CD4-positive, alpha-beta T cell (primary cell): Measurements from ENCODE around the gene TMEM50A. TPM values are rescaled to one million over a fixed set of nuclear protein-coding genes. Genes with fewer than 3 reads are reported as not detected.

Experiments
- ATAC-seq: fragments of 200-7000 bp; cut with Tn5 transposase; one replicate; pipeline ENCODE4 v1.10.0; 2022; ENCODE audit warnings: mild to moderate bottlenecking; ENCODE audit not compliant: poor library complexity
- CTCF ChIA-PET: fragments of 350-600 bp; sonication (Branson Sonifier 250); formaldehyde crosslinking; loops from one replicate; lab custom pipeline; 2021; ENCODE audit warnings: antibody characterized with exemption, inconsistent platforms; lab: Charles Lee
- POLR2A ChIA-PET: fragments of 350-600 bp; sonication (Branson Sonifier 250); formaldehyde crosslinking; loops from one replicate; lab custom pipeline; 2021; ENCODE audit warnings: antibody characterized with exemption, inconsistent platforms; lab: Charles Lee
- DNase-seq, 14 experiments: peaks; one replicate each; pipeline ENCODE4 v3.0.0-alpha.2; 2013 to 2020; ENCODE audit warnings: mixed read lengths in 2 of 14
- H3K27ac ChIP-seq, 2 donors: one replicate each; pipeline versions ENCODE4 v1.5.1 to v1.7.0; 2013; ENCODE audit warnings: low read length in 2 of 2, low read depth in 1 of 2, mild to moderate bottlenecking in 1 of 2
- H3K27me3 ChIP-seq, 2 experiments: 1 replicate in 1 of 2; 2 replicates in 1 of 2; pipeline versions ENCODE4 v1.6.1 to v1.7.0; 2013; ENCODE audit warnings: low read length in 2 of 2, control low read depth in 1 of 2, mild to moderate bottlenecking in 1 of 2, moderate library complexity in 1 of 2; ENCODE audit not compliant: insufficient read depth in 2 of 2, control insufficient read depth in 1 of 2
- H3K36me3 ChIP-seq: one replicate; pipeline ENCODE4 v1.6.1; 2013; ENCODE audit warnings: low read length, control low read depth; ENCODE audit not compliant: insufficient read depth
- H3K4me1 ChIP-seq: one replicate; pipeline ENCODE4 v1.6.1; 2013; ENCODE audit warnings: low read length, control low read depth; ENCODE audit not compliant: insufficient read depth
- H3K4me3 ChIP-seq: one replicate; pipeline ENCODE4 v1.5.1; 2013; ENCODE audit warnings: mild to moderate bottlenecking, low read length, moderate library complexity
- H3K9me3 ChIP-seq, 2 experiments: 1 replicate in 1 of 2; 2 replicates in 1 of 2; pipeline versions ENCODE4 v1.6.1 to v1.7.0; 2013; ENCODE audit warnings: low read length in 2 of 2, mild to moderate bottlenecking in 2 of 2, control low read depth in 1 of 2, moderate library complexity in 1 of 2; ENCODE audit not compliant: control insufficient read depth in 1 of 2, insufficient read depth in 1 of 2
- H3K27ac Mint-ChIP-seq: one replicate; pipeline ENCODE4 v1.8.0; 2020; ENCODE audit warnings: mixed read lengths
- H3K27me3 Mint-ChIP-seq: one replicate; pipeline ENCODE4 v1.8.0; 2021; ENCODE audit warnings: mixed read lengths
- H3K36me3 Mint-ChIP-seq: one replicate; pipeline ENCODE4 v1.8.0; 2021; ENCODE audit warnings: low read depth, mixed read lengths
- H3K4me1 Mint-ChIP-seq: one replicate; pipeline ENCODE4 v1.8.0; 2021; ENCODE audit warnings: low read depth, mixed read lengths
- H3K4me3 Mint-ChIP-seq: one replicate; pipeline ENCODE4 v1.8.0; 2020; ENCODE audit warnings: mild to moderate bottlenecking, mixed read lengths
- H3K9me3 Mint-ChIP-seq: one replicate; pipeline ENCODE4 v1.8.0; 2020; ENCODE audit warnings: mixed read lengths
- intact Hi-C, 2 experiments: fragments of 100-400 bp; cut with DNase I in 1 of 2; cut with micrococcal nuclease in 1 of 2; formaldehyde crosslinking; loops; one replicate each; pipeline versions ENCODE4 v1.15.1 to v1.9.0; 2023 to 2025; cut with DNase I, micrococcal nuclease
- total RNA-seq, 174 experiments: library from RNA in 2 of 174; stranded (reverse) in 2 of 174; gene quantifications; one replicate each; pipeline ENCODE4 v1.2.3 and lab custom pipeline; 2021 to 2026
- TF ChIP-seq, protein P1 (sequence below): fragments of 200-600 bp; IDR thresholded peaks from one replicate; pipeline ENCODE4 v1.8.0; 2022; ENCODE audit warnings: antibody characterized with exemption, mild to moderate bottlenecking

The TMEM50A gene
- total RNA-seq, 2 experiments from 2014 or later, result 82.6 to 83.1 TPM

DNA sequence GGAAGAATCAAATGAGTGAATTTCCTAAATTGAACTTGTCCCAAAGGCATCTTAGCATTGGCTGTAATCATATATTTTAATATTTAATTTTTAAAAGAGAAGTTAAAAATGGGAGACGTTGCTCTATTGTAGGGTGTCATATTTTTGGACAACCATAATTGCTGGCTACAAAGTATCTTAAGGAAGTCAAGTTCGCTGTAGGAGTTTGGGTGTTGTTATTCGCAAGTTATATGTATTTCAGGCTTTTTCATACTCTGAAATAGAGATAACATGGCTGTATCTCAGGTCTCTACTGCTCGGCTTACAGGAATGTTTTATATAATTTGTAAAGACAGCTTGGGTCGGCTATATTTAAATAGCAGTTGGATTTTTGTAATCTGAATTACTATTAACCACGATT, 852 bp downstream of the TMEM50A start:
- H3K4me1 ChIP-seq, result peaks cover 12% of the 10 kb centered on the region
- POLR2A ChIA-PET, result interaction anchor here (0.7 to 3.1 kb wide), 4 partner anchors 92 to 179 kb away, joined by 3 to 15 read pairs (median 3); partner anchors contain the start of genes RSRP1 and SYF2
- peak overlapping the region; percentile 68 for H3K4me3 ChIP-seq
- DNase-seq (no peak), ATAC-seq (no peak)
- H3K27me3 Mint-ChIP-seq, result no peaks in the 10 kb centered on the region
- no peaks in the 10 kb centered on the region for H3K9me3 ChIP-seq
- H3K4me1 Mint-ChIP-seq, result peaks cover 45% of the 10 kb centered on the region
- peaks cover 50% of the 10 kb centered on the region for H3K36me3 Mint-ChIP-seq
- peak overlapping the region; percentile 83 to 97 for H3K27ac ChIP-seq
- no peaks in the 10 kb centered on the region for H3K9me3 Mint-ChIP-seq
- peak overlapping the region; percentile 98 for H3K4me3 Mint-ChIP-seq
- TF ChIP-seq, protein P1, sequence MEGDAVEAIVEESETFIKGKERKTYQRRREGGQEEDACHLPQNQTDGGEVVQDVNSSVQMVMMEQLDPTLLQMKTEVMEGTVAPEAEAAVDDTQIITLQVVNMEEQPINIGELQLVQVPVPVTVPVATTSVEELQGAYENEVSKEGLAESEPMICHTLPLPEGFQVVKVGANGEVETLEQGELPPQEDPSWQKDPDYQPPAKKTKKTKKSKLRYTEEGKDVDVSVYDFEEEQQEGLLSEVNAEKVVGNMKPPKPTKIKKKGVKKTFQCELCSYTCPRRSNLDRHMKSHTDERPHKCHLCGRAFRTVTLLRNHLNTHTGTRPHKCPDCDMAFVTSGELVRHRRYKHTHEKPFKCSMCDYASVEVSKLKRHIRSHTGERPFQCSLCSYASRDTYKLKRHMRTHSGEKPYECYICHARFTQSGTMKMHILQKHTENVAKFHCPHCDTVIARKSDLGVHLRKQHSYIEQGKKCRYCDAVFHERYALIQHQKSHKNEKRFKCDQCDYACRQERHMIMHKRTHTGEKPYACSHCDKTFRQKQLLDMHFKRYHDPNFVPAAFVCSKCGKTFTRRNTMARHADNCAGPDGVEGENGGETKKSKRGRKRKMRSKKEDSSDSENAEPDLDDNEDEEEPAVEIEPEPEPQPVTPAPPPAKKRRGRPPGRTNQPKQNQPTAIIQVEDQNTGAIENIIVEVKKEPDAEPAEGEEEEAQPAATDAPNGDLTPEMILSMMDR, result no peak
- CTCF ChIA-PET, result no interaction called here
- peaks cover 13% of the 10 kb centered on the region for H3K36me3 ChIP-seq
- no peaks in the 10 kb centered on the region for H3K27me3 ChIP-seq
- peak overlapping the region; percentile 78 for H3K27ac Mint-ChIP-seq
- intact Hi-C loops, result loop anchor here (2.0 to 10.0 kb wide), 5 partner anchors 92 to 1514 kb away; partner anchors contain the start of genes MACO1 (in 2 of the 2), RSRP1 (in 2 of the 2) and HMGCL (in 1 of the 2)

DNA sequence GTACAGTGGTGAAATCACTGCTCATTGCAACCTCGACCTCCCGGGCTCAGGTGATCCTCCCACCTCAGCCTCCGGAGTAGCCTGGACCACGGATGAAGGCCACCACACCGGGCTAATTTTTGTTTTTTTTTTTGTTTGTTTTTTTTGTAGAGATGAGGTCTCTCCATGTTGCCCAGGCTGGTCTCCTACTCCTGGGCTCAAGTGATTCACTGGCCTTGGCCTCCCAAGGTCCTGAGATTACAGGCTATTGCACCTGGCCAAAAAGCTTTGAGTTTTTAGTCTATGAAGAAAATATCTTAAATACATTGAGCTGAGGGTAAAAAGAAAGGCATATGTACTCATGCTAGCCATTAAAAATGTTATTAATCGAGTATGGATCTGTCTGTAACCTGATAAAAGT, 3.6 kb downstream of the TMEM50A start:
- no peak for ATAC-seq
- POLR2A ChIA-PET, result interaction anchor here (0.6 kb wide), 1 partner anchor 109 kb away, joined by 3 read pairs; the partner anchor contains the start of gene SYF2

DNA sequence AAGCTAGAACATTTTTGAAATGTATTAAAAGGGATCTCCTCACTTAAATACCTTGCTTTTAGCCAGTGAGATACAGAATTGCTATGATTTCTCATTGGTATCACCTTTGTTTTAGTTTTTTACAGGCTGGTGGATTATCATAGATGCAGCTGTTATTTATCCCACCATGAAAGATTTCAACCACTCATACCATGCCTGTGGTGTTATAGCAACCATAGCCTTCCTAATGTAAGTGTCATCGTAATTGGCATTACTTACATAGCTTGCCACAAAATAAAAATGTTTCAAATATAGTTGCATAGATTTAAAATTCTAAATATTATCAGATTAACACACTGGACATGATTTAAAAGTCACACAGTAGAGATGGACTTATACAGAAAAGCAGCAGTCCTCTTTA, 4.7 kb downstream of the TMEM50A start:
- Histone ChIP-seq H3K9me3 (no peaks in the 10 kb centered on the region), H3K4me1 (peaks cover 12% of the 10 kb centered on the region), H3K4me3 (no peak overlapping the region), H3K27me3 (no peaks in the 10 kb centered on the region), H3K27ac (no peak overlapping the region), H3K36me3 (peaks cover 36% of the 10 kb centered on the region)
- H3K36me3 Mint-ChIP-seq, result peaks cover 70% of the 10 kb centered on the region
- POLR2A ChIA-PET, result interaction anchor here (0.6 to 1.5 kb wide), 2 partner anchors 95 to 110 kb away, joined by 3 to 4 read pairs; partner anchors contain the start of genes RSRP1 and SYF2
- TF ChIP-seq, protein P1, result no peak
- no peaks in the 10 kb centered on the region for H3K27me3 Mint-ChIP-seq
- no peak for ATAC-seq
- CTCF ChIA-PET, result interaction anchor here (2.3 kb wide), 1 partner anchor 103 kb away, joined by 8 read pairs; no protein-coding TSS in a partner anchor
- no peak overlapping the region for H3K4me3 Mint-ChIP-seq
- no peaks in the 10 kb centered on the region for H3K9me3 Mint-ChIP-seq
- peaks cover 48% of the 10 kb centered on the region for H3K4me1 Mint-ChIP-seq
- intact Hi-C loops, result no loop called here
- no peak for DNase-seq
- H3K27ac Mint-ChIP-seq, result no peak overlapping the region

More for the DNA sequence above, 3.6 kb downstream of the TMEM50A start:
- H3K4me3 ChIP-seq, result no peak overlapping the region
- DNase-seq, result no peak
- peaks cover 62% of the 10 kb centered on the region for H3K36me3 Mint-ChIP-seq
- no peaks in the 10 kb centered on the region for H3K9me3 ChIP-seq
- no peak overlapping the region for H3K27ac ChIP-seq
- CTCF ChIA-PET, result interaction anchor here (1.3 to 2.3 kb wide), 2 partner anchors 91 to 102 kb away, joined by 4 to 8 read pairs; no protein-coding TSS in a partner anchor
- peak overlapping the region; percentile 14 for H3K27ac Mint-ChIP-seq
- peaks cover 43% of the 10 kb centered on the region for H3K4me1 Mint-ChIP-seq
- peaks cover 32% of the 10 kb centered on the region for H3K36me3 ChIP-seq
- H3K9me3 Mint-ChIP-seq, result no peaks in the 10 kb centered on the region
- H3K4me3 Mint-ChIP-seq, result no peak overlapping the region
- H3K27me3 ChIP-seq, result no peaks in the 10 kb centered on the region
- TF ChIP-seq, protein P1, result no peak
- H3K4me1 ChIP-seq, result peaks cover 12% of the 10 kb centered on the region
- intact Hi-C loops, result no loop called here
- no peaks in the 10 kb centered on the region for H3K27me3 Mint-ChIP-seq
